Measurements from ENCODE around the gene AK2.

- TF ChIP-seq CTCF (conservative IDR thresholded peaks at IDR 0.05 in 1 of 2, IDR thresholded peaks at IDR 0.05 in 1 of 2; ENCODE audit: extremely low read depth in 1 of 2, insufficient read depth in 1 of 2, low read depth in 1 of 2, low read length in 2 of 2) (no peak), EZH2 (IDR thresholded peaks at IDR 0.05; ENCODE audit: borderline replicate concordance, low read length) (no peak)
These were observed 48.6 kb upstream of the AK2 start for GRCh38 chr1:33085332-33085731.
